Mesendoderm (in vitro differentiated cells): ENCODE results near the gene GRIN1.
A peak's percentile ranks its signal among the peaks of the same experiment; 100 is the strongest.

ENCODE experiments used
- DNase-seq: peaks from one replicate; pipeline ENCODE4 v3.0.0; 2013
- H2AK5ac ChIP-seq: 2 replicates; pipeline ENCODE4 v1.6.1; 2013; ENCODE audit warnings: low read length, inconsistent platforms
- H2BK120ac ChIP-seq: 2 replicates; pipeline ENCODE4 v1.6.1; 2013; ENCODE audit warnings: low read depth, mild to moderate bottlenecking, low read length, moderate library complexity, mixed read lengths
- H2BK15ac ChIP-seq: replicated peaks from 2 replicates; pipeline ENCODE4 v1.6.1; 2013; ENCODE audit warnings: low read depth, mild to moderate bottlenecking, moderate library complexity
- H2BK5ac ChIP-seq: 2 replicates; pipeline ENCODE4 v1.6.1; 2013; ENCODE audit warnings: low read length, inconsistent platforms
- H3K18ac ChIP-seq: 2 replicates; pipeline ENCODE4 v1.6.1; 2013; ENCODE audit warnings: mild to moderate bottlenecking, low read length, mixed read lengths
- H3K23ac ChIP-seq: one replicate; pipeline ENCODE4 v1.6.1; 2013; ENCODE audit warnings: low read length
- H3K27ac ChIP-seq: 2 replicates; pipeline ENCODE4 v1.5.1; 2013; ENCODE audit warnings: low read depth, mild to moderate bottlenecking, inconsistent platforms, low read length, moderate library complexity
- H3K27me3 ChIP-seq: 2 replicates; pipeline ENCODE4 v1.6.1; 2013; ENCODE audit warnings: low read length, control low read depth, mild to moderate bottlenecking, inconsistent platforms; ENCODE audit not compliant: insufficient read depth, poor library complexity
- H3K36me3 ChIP-seq: 2 replicates; pipeline ENCODE4 v1.6.1; 2013; ENCODE audit warnings: low read length, inconsistent platforms; ENCODE audit not compliant: control insufficient read depth, insufficient read depth
- H3K4ac ChIP-seq: one replicate; pipeline ENCODE4 v1.6.1; 2013; ENCODE audit warnings: low read depth, mild to moderate bottlenecking, low read length, moderate library complexity
- H3K4me1 ChIP-seq: 2 replicates; pipeline ENCODE4 v1.6.1; 2013; ENCODE audit warnings: low read depth, low read length, inconsistent platforms; ENCODE audit not compliant: control insufficient read depth
- H3K4me2 ChIP-seq: 2 replicates; pipeline ENCODE4 v1.6.1; 2013; ENCODE audit warnings: low read length
- H3K4me3 ChIP-seq: 2 replicates; pipeline ENCODE4 v1.5.1; 2013; ENCODE audit warnings: mild to moderate bottlenecking, low read length
- H3K56ac ChIP-seq: one replicate; pipeline ENCODE4 v1.6.1; 2013; ENCODE audit warnings: low read length
- H3K79me1 ChIP-seq: 2 replicates; pipeline ENCODE4 v1.6.1; 2013; ENCODE audit warnings: low read length, inconsistent platforms
- H3K79me2 ChIP-seq: 2 replicates; pipeline ENCODE4 v1.6.1; 2013; ENCODE audit warnings: mild to moderate bottlenecking, low read length; ENCODE audit not compliant: control insufficient read depth, insufficient read depth
- H3K9ac ChIP-seq: 2 replicates; pipeline ENCODE4 v1.6.1; 2013; ENCODE audit warnings: low read length, inconsistent platforms
- H4K5ac ChIP-seq: one replicate; pipeline ENCODE4 v1.6.1; 2013; ENCODE audit warnings: low read length
- H4K8ac ChIP-seq: one replicate; pipeline ENCODE4 v1.6.1; 2013; ENCODE audit warnings: low read depth, mild to moderate bottlenecking, control low read depth, low read length, moderate library complexity
- WGBS: extraction: QIAGEN DNeasy Blood & Tissue Kit; methylation state at CpG from one replicate; pipeline ENCODE4 v1.1.7; 2013; ENCODE audit warnings: low lambda C conversion rate, missing lambda C conversion rate; ENCODE audit not compliant: insufficient coverage; ENCODE audit errors: extremely low coverage; 5-methylcytosine and 5-hydroxymethylcytosine counted together

Gene GRIN1

DNA sequence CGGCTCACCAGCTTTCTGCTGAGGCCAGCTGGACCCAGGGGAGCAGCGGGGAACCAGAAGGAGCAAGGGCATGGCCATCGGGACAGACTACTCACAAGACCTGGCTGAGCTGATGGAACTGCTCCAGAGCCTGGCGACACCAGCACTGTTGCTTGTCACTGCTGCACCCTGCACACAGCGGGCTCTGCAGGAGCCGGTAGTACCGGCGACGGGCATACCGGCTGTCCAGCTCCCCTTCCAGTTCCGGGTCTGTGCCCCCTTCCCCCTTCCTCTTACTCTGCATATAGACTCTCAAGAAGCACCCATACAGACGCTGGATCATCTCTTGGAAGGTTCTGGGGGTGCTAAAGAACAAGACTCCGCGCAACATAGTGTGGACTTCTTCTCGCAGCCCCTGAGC, 48.4 kb downstream of the GRIN1 start:
- Histone ChIP-seq H3K4me3 (no peak overlapping the region), H3K18ac (no peak overlapping the region), H4K5ac (no peak overlapping the region), H3K27me3 (no peaks in the 10 kb centered on the region), H3K4me1 (peaks cover 3% of the 10 kb centered on the region), H2BK5ac (no peak overlapping the region), H3K27ac (no peak overlapping the region), H3K4ac (no peak overlapping the region), H3K9ac (peak overlapping the region; percentile 81), H4K8ac (no peak overlapping the region), H3K36me3 (no peaks in the 10 kb centered on the region), H3K79me2 (peaks cover 16% of the 10 kb centered on the region), H3K23ac (no peak overlapping the region), H3K79me1 (peaks cover 19% of the 10 kb centered on the region), H2AK5ac (no peak overlapping the region), H2BK15ac (no peak overlapping the region), H2BK120ac (no peak overlapping the region), H3K56ac (no peak overlapping the region), H3K4me2 (peak overlapping the region; percentile 68)
- no CpG with 5 or more reads among the region's 15 CpGs for WGBS
- DNase-seq = no peak

DNA sequence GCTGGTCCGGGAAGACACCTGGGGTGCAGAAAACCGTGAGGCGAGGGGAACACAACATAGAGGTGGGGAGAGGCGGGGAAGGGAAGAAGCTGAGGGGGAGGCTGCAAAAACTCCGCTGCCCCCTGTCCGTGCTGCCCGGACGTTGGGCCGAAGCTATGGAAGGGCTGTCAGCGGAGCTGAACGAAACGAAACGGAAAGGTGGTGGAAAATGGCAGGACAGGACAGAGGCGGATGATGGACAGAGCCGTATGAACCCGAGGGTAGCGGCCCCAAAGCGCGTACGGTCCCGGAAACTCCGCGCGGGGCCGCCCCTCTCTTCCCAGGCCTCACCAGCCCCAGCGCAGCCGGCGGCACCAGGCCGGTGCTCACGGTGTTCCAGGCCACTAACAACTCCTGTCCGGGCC, 49.1 kb downstream of the GRIN1 start:
- no peak overlapping the region for H2BK120ac ChIP-seq
- H3K9ac ChIP-seq = peak overlapping the region; percentile 81
- no peak overlapping the region for H3K23ac ChIP-seq
- no peak overlapping the region for H2BK5ac ChIP-seq
- peaks cover 16% of the 10 kb centered on the region for H3K79me2 ChIP-seq
- no peak overlapping the region for H3K4ac ChIP-seq
- WGBS = no CpG with 5 or more reads among the region's 31 CpGs
- no peaks in the 10 kb centered on the region for H3K27me3 ChIP-seq
- peak overlapping the region; percentile 68 for H3K4me2 ChIP-seq
- no peaks in the 10 kb centered on the region for H3K36me3 ChIP-seq
- H2BK15ac ChIP-seq = no peak overlapping the region
- H2AK5ac ChIP-seq = no peak overlapping the region
- no peak for DNase-seq
- H3K18ac ChIP-seq = no peak overlapping the region
- peak overlapping the region; percentile 78 for H3K4me3 ChIP-seq
- H3K4me1 ChIP-seq = peaks cover 3% of the 10 kb centered on the region
- H4K8ac ChIP-seq = no peak overlapping the region
- no peak overlapping the region for H3K27ac ChIP-seq
- peak overlapping the region; percentile 90 for H3K56ac ChIP-seq
- peaks cover 19% of the 10 kb centered on the region for H3K79me1 ChIP-seq
- no peak overlapping the region for H4K5ac ChIP-seq

DNA sequence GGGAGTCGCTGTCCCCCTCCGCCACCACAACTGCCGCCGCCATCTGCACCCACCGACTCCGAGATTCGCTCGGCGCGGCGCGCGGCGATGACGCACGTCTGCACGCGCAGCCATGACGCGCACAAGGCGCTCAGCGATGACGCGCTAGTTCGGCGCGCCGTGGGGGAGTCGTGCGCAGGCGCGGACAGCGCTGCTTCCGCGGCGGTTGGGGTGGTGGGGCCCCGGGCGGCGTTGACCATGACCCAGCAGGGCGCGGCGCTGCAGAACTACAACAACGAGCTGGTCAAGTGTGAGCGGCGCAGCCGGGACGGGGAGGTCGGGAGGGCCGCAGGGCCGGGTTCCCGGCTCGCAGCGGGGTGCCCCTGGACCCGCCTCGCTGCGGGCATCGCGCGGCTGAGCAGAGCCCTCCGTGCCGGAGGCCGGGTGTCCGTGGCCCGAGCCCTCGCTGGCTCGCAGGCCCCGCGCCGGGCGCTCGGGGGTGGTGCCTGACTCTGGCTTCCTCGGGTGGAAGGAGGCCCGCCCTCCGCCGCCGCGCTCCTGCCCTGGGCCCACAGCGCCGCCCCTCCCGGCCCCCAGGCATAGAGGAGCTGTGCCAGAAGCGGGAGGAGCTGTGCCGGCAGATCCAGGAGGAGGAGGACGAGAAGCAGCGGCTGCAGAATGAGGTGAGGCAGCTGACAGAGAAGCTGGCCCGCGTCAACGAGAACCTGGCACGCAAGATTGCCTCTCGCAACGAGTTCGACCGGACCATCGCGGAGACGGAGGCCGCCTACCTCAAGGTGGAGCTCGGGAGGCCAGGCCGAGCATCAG, 49.7 kb downstream of the GRIN1 start, which contains the start of the genes ANAPC2 and SSNA1:
TSS of gene ANAPC2 (minus strand) at position 71 of the 807 bp plus-strand sequence. CDS start at position 43, 28 bp downstream.
TSS of gene SSNA1 (plus strand) at position 187 of the 807 bp plus-strand sequence. CDS start at position 238, 51 bp downstream.
- Histone ChIP-seq H3K4me3 (peak within 1 kb of the TSS; percentile 78), H3K56ac (peak within 1 kb of the TSS; percentile 98), H4K8ac (no peak within 1 kb of the TSS), H3K9ac (peak within 1 kb of the TSS; percentile 84), H3K4me1 (peaks cover 3% of the 10 kb centered on the region), H3K23ac (peak within 1 kb of the TSS; percentile 66), H3K4ac (no peak within 1 kb of the TSS), H3K79me1 (peaks cover 19% of the 10 kb centered on the region), H3K79me2 (peaks cover 16% of the 10 kb centered on the region), H4K5ac (no peak within 1 kb of the TSS), H3K27ac (peak within 1 kb of the TSS; percentile 74), H3K18ac (peak within 1 kb of the TSS; percentile 25), H2BK5ac (peak within 1 kb of the TSS; percentile 59), H2BK120ac (no peak within 1 kb of the TSS), H2BK15ac (no peak within 1 kb of the TSS), H3K36me3 (no peaks in the 10 kb centered on the region), H3K27me3 (no peaks in the 10 kb centered on the region), H2AK5ac (no peak within 1 kb of the TSS), H3K4me2 (peak within 1 kb of the TSS; percentile 75)
- peak; percentile 94 for DNase-seq
- WGBS = no CpG with 5 or more reads among the region's 98 CpGs

DNA sequence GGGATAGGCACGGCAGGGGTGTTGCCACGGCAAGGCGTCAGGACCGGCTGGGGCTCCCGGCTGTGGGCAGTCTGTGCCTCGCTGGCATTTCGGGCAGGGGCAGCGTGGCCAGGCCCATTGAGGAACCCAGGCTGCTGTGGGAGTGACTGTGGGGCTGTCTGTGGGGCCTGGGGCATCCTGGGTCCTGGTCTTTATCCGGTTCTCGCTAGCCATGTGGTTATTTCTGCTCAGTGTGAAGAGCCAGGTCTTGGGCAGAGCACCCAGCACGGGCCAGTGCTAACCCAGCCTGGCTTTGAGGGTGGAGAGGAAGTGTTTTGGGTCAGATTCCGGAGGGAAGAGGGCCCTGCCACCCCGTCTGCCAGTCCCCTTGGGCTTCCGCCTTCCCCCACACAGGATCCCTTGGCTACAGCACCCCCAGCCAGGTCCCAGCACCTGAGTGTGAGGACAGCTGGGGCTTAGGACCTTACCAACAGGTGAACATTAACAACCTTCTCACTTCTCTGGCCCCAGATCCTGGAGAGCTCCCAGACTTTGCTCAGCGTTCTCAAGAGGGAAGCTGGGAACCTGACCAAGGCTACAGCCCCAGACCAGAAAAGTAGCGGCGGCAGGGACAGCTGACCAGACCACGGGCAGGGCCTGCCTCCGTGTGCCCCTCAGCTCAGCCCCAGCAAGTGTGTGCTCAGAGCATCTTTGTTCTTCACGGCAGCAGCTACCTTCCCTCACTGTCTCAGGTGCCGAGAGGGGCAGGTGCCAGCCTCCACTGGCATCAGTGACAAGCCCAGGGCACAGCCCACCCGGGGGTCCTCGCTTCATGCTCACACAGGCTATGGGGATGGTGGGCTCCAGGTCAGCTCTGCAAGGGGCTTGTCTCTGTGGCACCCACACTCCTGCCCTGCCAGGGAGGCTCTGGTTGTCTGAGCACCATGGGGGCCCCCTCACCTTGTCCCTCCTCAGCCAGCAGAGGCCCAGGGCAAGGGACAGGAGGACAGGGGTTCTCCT, 50.6 kb downstream of the GRIN1 start:
- peaks cover 3% of the 10 kb centered on the region for H3K4me1 ChIP-seq
- H3K9ac ChIP-seq = peak overlapping the region; percentile 84
- no peak overlapping the region for H2AK5ac ChIP-seq
- no peak overlapping the region for H4K5ac ChIP-seq
- H3K18ac ChIP-seq = no peak overlapping the region
- H3K4me3 ChIP-seq = peak overlapping the region; percentile 69
- no CpG with 5 or more reads among the region's 23 CpGs for WGBS
- no peaks in the 10 kb centered on the region for H3K27me3 ChIP-seq
- peak overlapping the region; percentile 66 for H3K23ac ChIP-seq
- peaks cover 16% of the 10 kb centered on the region for H3K79me2 ChIP-seq
- no peak overlapping the region for H2BK120ac ChIP-seq
- H2BK15ac ChIP-seq = no peak overlapping the region
- H3K4ac ChIP-seq = no peak overlapping the region
- H3K36me3 ChIP-seq = no peaks in the 10 kb centered on the region
- peak overlapping the region; percentile 74 for H3K27ac ChIP-seq
- no peak overlapping the region for H4K8ac ChIP-seq
- peak overlapping the region; percentile 75 for H3K4me2 ChIP-seq
- no peak for DNase-seq
- H3K79me1 ChIP-seq = peaks cover 19% of the 10 kb centered on the region
- peak overlapping the region; percentile 98 for H3K56ac ChIP-seq
- no peak overlapping the region for H2BK5ac ChIP-seq

DNA sequence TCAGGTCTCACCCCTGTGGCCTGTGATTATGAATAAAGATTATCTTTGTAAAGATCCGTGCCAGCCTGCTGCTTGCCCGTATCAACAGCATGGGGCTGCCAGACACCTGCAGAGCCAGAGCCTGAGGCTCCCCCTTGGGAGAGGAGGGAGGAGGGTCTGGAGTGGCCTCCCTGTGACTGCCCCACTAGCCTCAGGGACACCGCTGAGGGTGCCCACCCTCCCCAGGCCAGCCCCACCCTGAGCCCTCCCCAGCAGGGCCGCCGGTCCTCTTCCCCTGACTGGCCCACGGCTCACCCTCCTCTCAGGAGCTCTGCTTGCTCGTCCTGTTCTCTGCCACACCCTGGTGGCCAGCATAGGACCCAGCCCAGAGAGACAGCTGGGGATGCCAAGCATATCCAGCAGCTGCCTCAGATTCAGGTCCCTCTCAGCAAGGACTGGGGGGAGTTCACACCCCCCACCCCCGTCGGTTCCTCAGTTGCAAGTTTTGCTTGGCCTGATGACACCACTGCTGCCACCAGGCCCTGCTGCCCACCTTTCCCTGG, 51.4 kb downstream of the GRIN1 start:
- H3K79me2 ChIP-seq = peaks cover 16% of the 10 kb centered on the region
- no peaks in the 10 kb centered on the region for H3K27me3 ChIP-seq
- H3K36me3 ChIP-seq = no peaks in the 10 kb centered on the region
- H3K9ac ChIP-seq = no peak overlapping the region
- no CpG with 5 or more reads among the region's 9 CpGs for WGBS
- H3K18ac ChIP-seq = no peak overlapping the region
- H2BK120ac ChIP-seq = no peak overlapping the region
- H4K8ac ChIP-seq = no peak overlapping the region
- no peak overlapping the region for H3K4me2 ChIP-seq
- H4K5ac ChIP-seq = no peak overlapping the region
- no peak overlapping the region for H3K4me3 ChIP-seq
- H3K27ac ChIP-seq = no peak overlapping the region
- H3K4me1 ChIP-seq = peaks cover 3% of the 10 kb centered on the region
- no peak overlapping the region for H3K4ac ChIP-seq
- H2BK5ac ChIP-seq = no peak overlapping the region
- H3K79me1 ChIP-seq = peaks cover 19% of the 10 kb centered on the region
- no peak overlapping the region for H2BK15ac ChIP-seq
- no peak overlapping the region for H3K56ac ChIP-seq
- no peak overlapping the region for H3K23ac ChIP-seq
- DNase-seq = no peak
- H2AK5ac ChIP-seq = no peak overlapping the region
